H1 (cell line): ENCODE data around the gene RARB. TPM values are rescaled to one million over a fixed set of nuclear protein-coding genes. Genes with fewer than 3 reads are reported as not detected.

ENCODE experiments used
- POLR2A ChIP-seq, 2 experiments: IDR thresholded peaks; 1 replicate in 1 of 2; 2 replicates in 1 of 2; pipeline ENCODE4 v1.6.1; 2011; ENCODE audit warnings: low read depth in 2 of 2, low read length in 2 of 2, mild to moderate bottlenecking in 2 of 2; ENCODE audit errors: control extremely low read depth in 1 of 2
- POU5F1 ChIP-seq: IDR thresholded peaks from 2 replicates; pipeline ENCODE4 v1.6.1; 2011; ENCODE audit warnings: low read depth, mild to moderate bottlenecking, low read length, moderate library complexity
- polyA plus RNA-seq, 7 experiments: library from polyadenylated mRNA; depleted of rRNA in 3 of 7; stranded (reverse) in 5 of 7; unstranded in 2 of 7; fragments of >200 nt in 5 of 7; fragments of 200-250 nt in 2 of 7; gene quantifications; 1 replicate in 5 of 7; 2 replicates in 1 of 7; 4 replicates in 1 of 7; pipeline versions ENCODE4 v1.2.1 to v1.2.3, GENCODE V29; 2011 to 2013; ENCODE audit warnings: missing spikeins in 2 of 7, mixed read lengths in 2 of 7
- total RNA-seq: library from RNA; stranded (reverse); fragmentation: NEBNext Ultra II Directional; extraction: Animal tissue kit (Norgen Biotek cat#: 25700); gene quantifications from 2 replicates; pipeline ENCODE4 v1.2.1, GENCODE V29; 2021
- TF ChIP-seq, protein P1 (sequence below): fragments of 300-600 bp; sonication (generic); IDR thresholded peaks from 2 replicates; pipeline ENCODE4 v1.7.1; 2012; ENCODE audit warnings: low read length, moderate library complexity, mild to moderate bottlenecking, inconsistent platforms; ENCODE audit not compliant: insufficient replicate concordance
- TF ChIP-seq, protein P2 (sequence below): IDR thresholded peaks from 2 replicates; pipeline ENCODE4 v1.6.1; 2012; ENCODE audit warnings: inconsistent platforms

RARB gene
- total and polyA plus RNA-seq, 2 of the 8 experiments (the other 6 are each of a cell fraction or from before 2014, with no cell fraction given), result 0.15 to 0.22 TPM

DNA sequence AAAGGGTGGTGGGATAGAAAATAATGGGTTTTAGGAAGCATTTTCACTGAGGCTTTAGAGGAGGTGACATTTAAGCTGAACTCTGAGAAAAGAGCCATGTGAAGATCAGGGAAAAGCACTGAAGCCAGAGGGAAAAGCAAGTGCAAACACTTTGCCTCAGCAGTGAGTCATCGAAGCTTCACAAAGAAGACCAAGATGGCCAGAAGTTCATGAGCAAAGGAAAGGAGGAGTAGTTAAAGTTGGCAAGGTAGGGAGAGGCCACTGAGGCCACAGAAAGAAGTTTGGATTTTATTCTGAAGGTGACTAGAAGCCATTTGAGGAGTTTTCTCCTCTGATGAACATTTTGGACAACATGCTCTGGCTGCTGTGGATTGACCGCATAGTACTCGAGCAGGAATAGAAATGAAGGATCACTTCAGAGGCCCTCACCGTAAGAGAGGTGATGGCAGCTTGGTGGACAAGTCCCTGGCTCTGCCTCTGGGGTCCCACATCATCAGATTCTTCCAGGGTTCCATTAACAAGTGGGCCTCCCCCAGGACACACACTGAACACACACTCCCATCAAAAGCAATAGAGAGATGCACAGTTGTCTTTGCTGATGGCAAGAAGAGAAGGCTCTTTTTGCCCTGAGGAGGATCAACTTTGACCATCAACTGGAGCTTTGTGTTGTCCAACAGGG is 161.2 kb downstream of the RARB start (continued):
- TF ChIP-seq, protein P1, sequence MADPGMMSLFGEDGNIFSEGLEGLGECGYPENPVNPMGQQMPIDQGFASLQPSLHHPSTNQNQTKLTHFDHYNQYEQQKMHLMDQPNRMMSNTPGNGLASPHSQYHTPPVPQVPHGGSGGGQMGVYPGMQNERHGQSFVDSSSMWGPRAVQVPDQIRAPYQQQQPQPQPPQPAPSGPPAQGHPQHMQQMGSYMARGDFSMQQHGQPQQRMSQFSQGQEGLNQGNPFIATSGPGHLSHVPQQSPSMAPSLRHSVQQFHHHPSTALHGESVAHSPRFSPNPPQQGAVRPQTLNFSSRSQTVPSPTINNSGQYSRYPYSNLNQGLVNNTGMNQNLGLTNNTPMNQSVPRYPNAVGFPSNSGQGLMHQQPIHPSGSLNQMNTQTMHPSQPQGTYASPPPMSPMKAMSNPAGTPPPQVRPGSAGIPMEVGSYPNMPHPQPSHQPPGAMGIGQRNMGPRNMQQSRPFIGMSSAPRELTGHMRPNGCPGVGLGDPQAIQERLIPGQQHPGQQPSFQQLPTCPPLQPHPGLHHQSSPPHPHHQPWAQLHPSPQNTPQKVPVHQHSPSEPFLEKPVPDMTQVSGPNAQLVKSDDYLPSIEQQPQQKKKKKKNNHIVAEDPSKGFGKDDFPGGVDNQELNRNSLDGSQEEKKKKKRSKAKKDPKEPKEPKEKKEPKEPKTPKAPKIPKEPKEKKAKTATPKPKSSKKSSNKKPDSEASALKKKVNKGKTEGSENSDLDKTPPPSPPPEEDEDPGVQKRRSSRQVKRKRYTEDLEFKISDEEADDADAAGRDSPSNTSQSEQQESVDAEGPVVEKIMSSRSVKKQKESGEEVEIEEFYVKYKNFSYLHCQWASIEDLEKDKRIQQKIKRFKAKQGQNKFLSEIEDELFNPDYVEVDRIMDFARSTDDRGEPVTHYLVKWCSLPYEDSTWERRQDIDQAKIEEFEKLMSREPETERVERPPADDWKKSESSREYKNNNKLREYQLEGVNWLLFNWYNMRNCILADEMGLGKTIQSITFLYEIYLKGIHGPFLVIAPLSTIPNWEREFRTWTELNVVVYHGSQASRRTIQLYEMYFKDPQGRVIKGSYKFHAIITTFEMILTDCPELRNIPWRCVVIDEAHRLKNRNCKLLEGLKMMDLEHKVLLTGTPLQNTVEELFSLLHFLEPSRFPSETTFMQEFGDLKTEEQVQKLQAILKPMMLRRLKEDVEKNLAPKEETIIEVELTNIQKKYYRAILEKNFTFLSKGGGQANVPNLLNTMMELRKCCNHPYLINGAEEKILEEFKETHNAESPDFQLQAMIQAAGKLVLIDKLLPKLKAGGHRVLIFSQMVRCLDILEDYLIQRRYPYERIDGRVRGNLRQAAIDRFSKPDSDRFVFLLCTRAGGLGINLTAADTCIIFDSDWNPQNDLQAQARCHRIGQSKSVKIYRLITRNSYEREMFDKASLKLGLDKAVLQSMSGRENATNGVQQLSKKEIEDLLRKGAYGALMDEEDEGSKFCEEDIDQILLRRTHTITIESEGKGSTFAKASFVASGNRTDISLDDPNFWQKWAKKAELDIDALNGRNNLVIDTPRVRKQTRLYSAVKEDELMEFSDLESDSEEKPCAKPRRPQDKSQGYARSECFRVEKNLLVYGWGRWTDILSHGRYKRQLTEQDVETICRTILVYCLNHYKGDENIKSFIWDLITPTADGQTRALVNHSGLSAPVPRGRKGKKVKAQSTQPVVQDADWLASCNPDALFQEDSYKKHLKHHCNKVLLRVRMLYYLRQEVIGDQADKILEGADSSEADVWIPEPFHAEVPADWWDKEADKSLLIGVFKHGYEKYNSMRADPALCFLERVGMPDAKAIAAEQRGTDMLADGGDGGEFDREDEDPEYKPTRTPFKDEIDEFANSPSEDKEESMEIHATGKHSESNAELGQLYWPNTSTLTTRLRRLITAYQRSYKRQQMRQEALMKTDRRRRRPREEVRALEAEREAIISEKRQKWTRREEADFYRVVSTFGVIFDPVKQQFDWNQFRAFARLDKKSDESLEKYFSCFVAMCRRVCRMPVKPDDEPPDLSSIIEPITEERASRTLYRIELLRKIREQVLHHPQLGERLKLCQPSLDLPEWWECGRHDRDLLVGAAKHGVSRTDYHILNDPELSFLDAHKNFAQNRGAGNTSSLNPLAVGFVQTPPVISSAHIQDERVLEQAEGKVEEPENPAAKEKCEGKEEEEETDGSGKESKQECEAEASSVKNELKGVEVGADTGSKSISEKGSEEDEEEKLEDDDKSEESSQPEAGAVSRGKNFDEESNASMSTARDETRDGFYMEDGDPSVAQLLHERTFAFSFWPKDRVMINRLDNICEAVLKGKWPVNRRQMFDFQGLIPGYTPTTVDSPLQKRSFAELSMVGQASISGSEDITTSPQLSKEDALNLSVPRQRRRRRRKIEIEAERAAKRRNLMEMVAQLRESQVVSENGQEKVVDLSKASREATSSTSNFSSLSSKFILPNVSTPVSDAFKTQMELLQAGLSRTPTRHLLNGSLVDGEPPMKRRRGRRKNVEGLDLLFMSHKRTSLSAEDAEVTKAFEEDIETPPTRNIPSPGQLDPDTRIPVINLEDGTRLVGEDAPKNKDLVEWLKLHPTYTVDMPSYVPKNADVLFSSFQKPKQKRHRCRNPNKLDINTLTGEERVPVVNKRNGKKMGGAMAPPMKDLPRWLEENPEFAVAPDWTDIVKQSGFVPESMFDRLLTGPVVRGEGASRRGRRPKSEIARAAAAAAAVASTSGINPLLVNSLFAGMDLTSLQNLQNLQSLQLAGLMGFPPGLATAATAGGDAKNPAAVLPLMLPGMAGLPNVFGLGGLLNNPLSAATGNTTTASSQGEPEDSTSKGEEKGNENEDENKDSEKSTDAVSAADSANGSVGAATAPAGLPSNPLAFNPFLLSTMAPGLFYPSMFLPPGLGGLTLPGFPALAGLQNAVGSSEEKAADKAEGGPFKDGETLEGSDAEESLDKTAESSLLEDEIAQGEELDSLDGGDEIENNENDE, result no peak
- TF ChIP-seq POU5F1 (no peak), POLR2A (IDR thresholded peaks at IDR 0.05; ENCODE audit: control extremely low read depth in 1 of 2, low read depth in 2 of 2, low read length in 2 of 2) (no peak)
- TF ChIP-seq, protein P2, sequence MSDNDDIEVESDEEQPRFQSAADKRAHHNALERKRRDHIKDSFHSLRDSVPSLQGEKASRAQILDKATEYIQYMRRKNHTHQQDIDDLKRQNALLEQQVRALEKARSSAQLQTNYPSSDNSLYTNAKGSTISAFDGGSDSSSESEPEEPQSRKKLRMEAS, result no peak
